ENCODE measurements around the gene SBF1. TPM values are rescaled to one million over a fixed set of nuclear protein-coding genes. Genes with fewer than 3 reads are reported as not detected.

SBF1 gene
- total RNA-seq, 4 donors from 2014 or later, result 59.9 to 241 (median 108) TPM

DNA sequence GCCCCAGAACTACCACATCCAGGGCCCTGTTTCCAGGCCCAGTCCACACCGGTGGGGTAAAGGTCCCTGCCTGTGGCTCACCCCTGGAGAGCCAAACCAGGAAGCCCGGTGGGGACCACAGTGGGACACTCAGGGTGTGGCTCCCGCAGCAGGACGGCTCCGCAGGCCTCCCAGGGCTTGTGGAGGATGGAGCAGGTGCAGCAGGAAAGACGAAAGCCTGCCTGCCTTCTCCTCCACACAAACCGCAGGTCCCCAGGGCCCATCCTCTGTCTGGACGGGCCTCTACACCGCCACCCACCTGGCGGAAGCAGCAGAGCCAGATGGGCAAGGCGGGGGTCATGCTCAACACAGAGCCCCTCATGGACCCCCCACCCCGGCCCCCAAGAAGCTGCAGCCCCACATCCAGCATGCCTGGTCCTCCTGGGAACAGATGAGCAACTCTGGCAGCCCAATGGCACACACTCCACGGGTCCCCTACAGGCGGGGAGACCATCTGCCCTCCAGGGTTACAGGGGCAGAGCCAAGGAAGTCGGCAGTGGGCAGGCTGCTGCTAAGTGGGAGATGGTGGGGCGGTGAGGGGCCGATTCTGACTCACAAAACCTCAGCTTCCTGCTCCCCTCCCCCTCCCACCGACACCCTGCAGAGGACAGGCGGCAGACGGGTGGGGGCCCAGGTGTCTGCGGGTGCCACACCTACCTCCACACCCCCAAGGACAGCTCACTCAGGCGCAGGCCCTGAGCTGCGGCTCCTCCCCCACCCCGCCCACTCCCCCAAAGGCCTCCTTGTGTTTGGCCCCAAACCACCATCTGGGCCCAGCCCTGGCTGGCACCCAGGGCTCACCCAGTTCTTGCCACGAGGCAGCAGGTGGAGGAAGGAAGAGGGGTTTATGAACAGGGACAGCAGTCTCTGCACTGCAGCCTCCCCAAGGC is 5.2 kb downstream of the SBF1 start:
- Histone ChIP-seq H3K36me3 (peaks cover 0 to 27% (median 11%) of the 10 kb centered on the region in 4 donors), H3K27me3 (no peaks in the 10 kb centered on the region), H3K4me1 (peaks cover 47 to 57% (median 52%) of the 10 kb centered on the region in 4 donors), H3K4me3 (peak overlapping the region in 2 of 4 donors; percentile 1 to 7), H3K27ac (peak overlapping the region; percentile 83 to 91 (median 87)), H3K9me3 (no peaks in the 10 kb centered on the region)
- WGBS, 2 donors (ENCODE audit: low coverage in 1 of 2), result 27% methylated on average over 23 of the region's 25 CpGs; no CpG with 5 or more reads in 1 of the 2 donors
- in situ Hi-C loops (cut with MboI; ENCODE audit: low pct_ligation_motif_present in 1 of 4, low pct_unique_long_range_greater_than_20kb in 1 of 4, low sequenced_read_pairs in 3 of 4) (no loop called here), intact Hi-C loops (cut with DNase I; ENCODE audit: low total_unique reads) (loop anchor here (10.0 kb wide), 1 partner anchor 215 kb away; the partner anchor contains the start of gene HDAC10)
- peak; percentile 95 for DNase-seq
- TF ChIP-seq POLR2A (IDR thresholded peaks at IDR 0.05) (peak; percentile 16), POLR2AphosphoS5 (IDR thresholded peaks at IDR 0.05) (peak in 2 of 3 donors; percentile 19 to 75), EP300 (IDR thresholded peaks at IDR 0.05; ENCODE audit: low read depth) (no peak)
- TF ChIP-seq, protein P1, sequence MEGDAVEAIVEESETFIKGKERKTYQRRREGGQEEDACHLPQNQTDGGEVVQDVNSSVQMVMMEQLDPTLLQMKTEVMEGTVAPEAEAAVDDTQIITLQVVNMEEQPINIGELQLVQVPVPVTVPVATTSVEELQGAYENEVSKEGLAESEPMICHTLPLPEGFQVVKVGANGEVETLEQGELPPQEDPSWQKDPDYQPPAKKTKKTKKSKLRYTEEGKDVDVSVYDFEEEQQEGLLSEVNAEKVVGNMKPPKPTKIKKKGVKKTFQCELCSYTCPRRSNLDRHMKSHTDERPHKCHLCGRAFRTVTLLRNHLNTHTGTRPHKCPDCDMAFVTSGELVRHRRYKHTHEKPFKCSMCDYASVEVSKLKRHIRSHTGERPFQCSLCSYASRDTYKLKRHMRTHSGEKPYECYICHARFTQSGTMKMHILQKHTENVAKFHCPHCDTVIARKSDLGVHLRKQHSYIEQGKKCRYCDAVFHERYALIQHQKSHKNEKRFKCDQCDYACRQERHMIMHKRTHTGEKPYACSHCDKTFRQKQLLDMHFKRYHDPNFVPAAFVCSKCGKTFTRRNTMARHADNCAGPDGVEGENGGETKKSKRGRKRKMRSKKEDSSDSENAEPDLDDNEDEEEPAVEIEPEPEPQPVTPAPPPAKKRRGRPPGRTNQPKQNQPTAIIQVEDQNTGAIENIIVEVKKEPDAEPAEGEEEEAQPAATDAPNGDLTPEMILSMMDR (IDR thresholded peaks at IDR 0.05), result peak in 1 of 5 experiments; percentile 9

GRCh38 chr22:50468626-50469025 is 6.2 kb downstream of the SBF1 start:
- DNase-seq, result no peak
- no peaks in the 10 kb centered on the region for H3K9me3 ChIP-seq
- peak overlapping the region; percentile 83 to 91 (median 87) for H3K27ac ChIP-seq
- intact Hi-C loops (cut with DNase I; ENCODE audit: low total_unique reads), result no loop called here
- H3K36me3 ChIP-seq, result peaks cover 0 to 37% (median 15%) of the 10 kb centered on the region in 4 donors
- no peaks in the 10 kb centered on the region for H3K27me3 ChIP-seq
- H3K4me3 ChIP-seq, result no peak overlapping the region
- in situ Hi-C loops (cut with MboI; ENCODE audit: low pct_ligation_motif_present in 1 of 4, low pct_unique_long_range_greater_than_20kb in 1 of 4, low sequenced_read_pairs in 3 of 4), result no loop called here
- WGBS, 2 donors (ENCODE audit: low coverage in 1 of 2), result 87% methylated on average over 8 of the region's 8 CpGs; no CpG with 5 or more reads in 1 of the 2 donors
- H3K4me1 ChIP-seq, result peaks cover 44 to 51% (median 48%) of the 10 kb centered on the region in 4 donors
- no peak for TF ChIP-seq POLR2AphosphoS5 (IDR thresholded peaks at IDR 0.05)

DNA sequence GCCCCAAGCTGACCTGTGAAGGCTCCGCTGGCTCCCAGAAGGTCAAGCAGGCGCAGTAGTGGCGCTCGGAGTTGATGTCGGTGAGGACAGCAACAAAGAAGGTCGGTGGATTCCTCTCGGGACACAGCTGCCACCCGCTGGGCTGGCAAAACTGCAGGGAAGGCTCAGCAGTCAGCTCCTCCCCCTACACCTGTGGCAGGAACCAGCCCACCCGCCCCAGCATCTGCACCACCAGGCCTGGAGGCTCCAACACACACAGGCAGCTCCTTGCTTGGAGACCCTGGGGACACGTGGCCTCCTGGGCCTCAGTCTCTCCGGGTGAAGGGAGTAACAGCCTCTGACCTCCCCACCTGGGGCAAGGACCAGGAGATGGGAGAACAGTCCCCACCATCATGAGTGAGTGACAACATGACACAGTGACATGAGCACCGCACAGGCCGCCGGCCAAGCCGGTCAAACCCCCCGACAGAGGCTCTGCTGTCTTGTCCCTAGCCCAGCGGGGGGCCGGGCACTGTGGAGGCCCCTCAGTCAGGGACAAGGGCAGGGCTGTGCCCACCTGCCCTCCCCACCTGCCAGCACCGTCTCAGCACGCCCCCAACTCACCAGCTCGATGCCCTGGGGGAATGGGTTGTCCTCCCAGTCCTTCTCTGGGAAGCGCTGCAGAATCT is 6.9 kb downstream of the SBF1 start:
- Histone ChIP-seq H3K27me3 (no peaks in the 10 kb centered on the region), H3K4me3 (no peak overlapping the region), H3K9me3 (no peaks in the 10 kb centered on the region), H3K36me3 (peaks cover 0 to 44% (median 19%) of the 10 kb centered on the region in 4 donors), H3K27ac (peak overlapping the region in 1 of 4 donors; percentile 91), H3K4me1 (peaks cover 37 to 44% (median 41%) of the 10 kb centered on the region in 4 donors)
- TF ChIP-seq POLR2A (IDR thresholded peaks at IDR 0.05), result no peak
- TF ChIP-seq POLR2AphosphoS5 (IDR thresholded peaks at IDR 0.05), result no peak
- TF ChIP-seq, protein P1 (IDR thresholded peaks at IDR 0.05), result no peak
- no peak for TF ChIP-seq EP300 (IDR thresholded peaks at IDR 0.05; ENCODE audit: low read depth)
- DNase-seq, result no peak
- intact Hi-C loops (cut with DNase I; ENCODE audit: low total_unique reads) (no loop called here), in situ Hi-C loops (cut with MboI; ENCODE audit: low pct_ligation_motif_present in 1 of 4, low pct_unique_long_range_greater_than_20kb in 1 of 4, low sequenced_read_pairs in 3 of 4) (no loop called here)
- 89% methylated on average over 21 of the region's 22 CpGs; no CpG with 5 or more reads in 1 of the 2 donors for WGBS, 2 donors (ENCODE audit: low coverage in 1 of 2)

- Histone ChIP-seq H3K9me3 (no peaks in the 10 kb centered on the region), H3K4me3 (no peak overlapping the region), H3K4me1 (peaks cover 31 to 38% (median 35%) of the 10 kb centered on the region in 4 donors), H3K27me3 (no peaks in the 10 kb centered on the region), H3K36me3 (peaks cover 0 to 48% (median 20%) of the 10 kb centered on the region in 4 donors), H3K27ac (no peak overlapping the region)
- intact Hi-C loops (cut with DNase I; ENCODE audit: low total_unique reads) (no loop called here), in situ Hi-C loops (cut with MboI; ENCODE audit: low pct_ligation_motif_present in 1 of 4, low pct_unique_long_range_greater_than_20kb in 1 of 4, low sequenced_read_pairs in 3 of 4) (no loop called here)
- 92% methylated on average over 24 of the region's 24 CpGs; no CpG with 5 or more reads in 1 of the 2 donors for WGBS, 2 donors (ENCODE audit: low coverage in 1 of 2)
- TF ChIP-seq EP300 (IDR thresholded peaks at IDR 0.05; ENCODE audit: low read depth), result no peak
- TF ChIP-seq, protein P1 (IDR thresholded peaks at IDR 0.05), result no peak
- no peak for TF ChIP-seq POLR2A (IDR thresholded peaks at IDR 0.05)
- TF ChIP-seq POLR2AphosphoS5 (IDR thresholded peaks at IDR 0.05), result no peak
- no peak for DNase-seq
These were observed 7.5 kb downstream of the SBF1 start for GRCh38 chr22:50467341-50467740.

All from transverse colon (tissue), 4 donors.